ENCODE measurements around the gene ZNF687. TPM values are rescaled to one million over a fixed set of nuclear protein-coding genes. Genes with fewer than 3 reads are reported as not detected.

The ZNF687 gene
- total RNA-seq, 1 experiment from 2014 or later = 56.8 TPM

- no peak for TF ChIP-seq AFF4 (CRISPR knock-in tag; IDR thresholded peaks at IDR 0.05; ENCODE audit: borderline replicate concordance)
Observed at GRCh38 chr1:151237678-151238466, 44.2 kb upstream of the ZNF687 start (continued).

- Mint-ChIP-seq H3K9me3 (no peaks in the 10 kb centered on the region), H3K27me3 (ENCODE audit: low read depth) (no peaks in the 10 kb centered on the region), H3K36me3 (peaks cover 87% of the 10 kb centered on the region), H3K4me1 (no peaks in the 10 kb centered on the region), H3K4me3 (no peak overlapping the region), H3K27ac (no peak overlapping the region)
- ChIA-PET CTCF (interaction anchor here (1.5 kb wide), 1 partner anchor 14 kb away, joined by 3 read pairs; no protein-coding TSS in a partner anchor), POLR2A (no interaction called here)
- ATAC-seq (no peak), DNase-seq (ENCODE audit: low spot score) (no peak)
- no peak for TF ChIP-seq ZNF219 (CRISPR knock-in tag; IDR thresholded peaks at IDR 0.05; ENCODE audit: borderline replicate concordance)
- no peak for TF ChIP-seq JUN (CRISPR knock-in tag; IDR thresholded peaks at IDR 0.05)
- no peak for TF ChIP-seq IRF1 (CRISPR knock-in tag; IDR thresholded peaks at IDR 0.05)
- no peak for TF ChIP-seq SP1 (CRISPR knock-in tag; conservative IDR thresholded peaks at IDR 0.05)
- no peak for TF ChIP-seq ZNF512 (CRISPR knock-in tag; IDR thresholded peaks at IDR 0.05; ENCODE audit: borderline replicate concordance)
- TF ChIP-seq ZNF232 (CRISPR knock-in tag; IDR thresholded peaks at IDR 0.05) = no peak
- no peak for TF ChIP-seq ZBTB43 (CRISPR knock-in tag; IDR thresholded peaks at IDR 0.05)
- no peak for TF ChIP-seq SMAD3 (CRISPR knock-in tag; IDR thresholded peaks at IDR 0.05; ENCODE audit: borderline replicate concordance)
- TF ChIP-seq JAZF1 (CRISPR knock-in tag; IDR thresholded peaks at IDR 0.05) = no peak
- TF ChIP-seq ZNF425 (CRISPR knock-in tag; conservative IDR thresholded peaks at IDR 0.05) = no peak
- TF ChIP-seq ESRRA (CRISPR knock-in tag; IDR thresholded peaks at IDR 0.05; ENCODE audit: borderline replicate concordance) = no peak
- TF ChIP-seq NR1H2 (CRISPR knock-in tag; IDR thresholded peaks at IDR 0.05) = no peak
- no peak for TF ChIP-seq TP53 (CRISPR knock-in tag; IDR thresholded peaks at IDR 0.05)
- no peak for TF ChIP-seq FOXP1 (CRISPR knock-in tag; IDR thresholded peaks at IDR 0.05; ENCODE audit: borderline replicate concordance)
- no peak for TF ChIP-seq ETV6 (CRISPR knock-in tag; IDR thresholded peaks at IDR 0.05)
- no peak for TF ChIP-seq FOXP4 (CRISPR knock-in tag; IDR thresholded peaks at IDR 0.05)
- TF ChIP-seq HMGA2 (CRISPR knock-in tag; IDR thresholded peaks at IDR 0.05) = no peak
- TF ChIP-seq ATF2 (CRISPR knock-in tag; IDR thresholded peaks at IDR 0.05; ENCODE audit: borderline replicate concordance, low read depth) = no peak
- TF ChIP-seq IRF2 (CRISPR knock-in tag; IDR thresholded peaks at IDR 0.05; ENCODE audit: borderline replicate concordance, low read depth) = no peak
- TF ChIP-seq MAX (CRISPR knock-in tag; IDR thresholded peaks at IDR 0.05) = no peak
Observed at GRCh38 chr1:151238467-151238739, 43.7 kb upstream of the ZNF687 start.
